Cerebellar nuclear complex (tissue), 1 donor: Measurements from ENCODE around the gene ADAT1.
"Not testable (repeated sequence)": the region's sequence is repeated elsewhere in the genome, so short reads cannot be mapped to it uniquely, and the experiment has no call there.

Experiments used
- DNase-seq, 2 experiments: peaks; one replicate each; lab custom pipeline; 2025; lab: John Stamatoyannopoulos, UW

Gene ADAT1

GRCh38 chr16:75620326-75621169 lies 2.5 kb downstream of the ADAT1 start:
- no peak for DNase-seq

DNA sequence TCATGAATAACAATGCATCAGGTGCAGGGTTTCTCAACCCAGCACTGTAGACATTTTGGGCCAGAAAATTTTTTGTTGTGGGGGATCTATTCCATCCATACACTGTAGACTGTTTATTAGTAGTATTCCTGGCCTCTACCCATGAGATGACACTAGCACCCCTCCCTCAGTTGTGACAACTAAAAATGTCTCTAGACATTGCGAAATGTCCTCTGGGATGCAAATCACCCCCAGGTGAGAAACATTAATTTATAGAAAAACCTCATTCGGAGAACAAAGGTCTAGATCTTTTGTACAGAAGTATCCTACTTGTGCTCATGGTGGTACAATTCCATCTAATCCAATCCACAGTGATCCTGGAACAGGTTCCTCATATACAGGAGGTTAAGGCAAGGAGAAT lies 4.3 kb downstream of the ADAT1 start:
- no peak for DNase-seq

- no peak for DNase-seq
These were observed 6.0 kb downstream of the ADAT1 start for GRCh38 chr16:75617121-75617520.

DNA sequence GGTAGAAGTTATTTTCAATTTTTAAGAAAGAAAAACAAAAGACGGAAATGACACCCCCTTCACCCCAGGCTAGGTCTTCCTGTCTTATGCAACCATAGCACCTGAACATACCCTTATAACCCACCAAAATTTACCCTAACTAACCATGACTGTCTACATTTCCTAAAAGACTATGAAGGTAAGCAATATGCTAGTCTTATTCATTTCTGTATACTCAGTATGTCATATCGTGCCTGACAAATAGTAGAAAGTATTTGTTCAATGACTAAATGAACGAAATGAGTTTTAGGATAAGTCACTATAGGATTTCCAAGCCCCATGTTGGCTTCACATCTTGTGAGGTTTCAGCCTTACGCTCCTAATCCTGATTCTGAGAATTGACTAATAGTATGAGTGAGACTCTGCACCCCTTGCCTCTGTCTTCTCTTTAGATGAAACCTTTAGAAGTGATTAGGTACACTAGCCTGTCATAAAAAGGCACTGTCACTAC lies 6.5 kb downstream of the ADAT1 start:
- no peak for DNase-seq

GRCh38 chr16:75615619-75616018 lies 7.5 kb downstream of the ADAT1 start:
- no peak for DNase-seq

GRCh38 chr16:75614066-75614897 lies 8.8 kb downstream of the ADAT1 start:
- DNase-seq: no peak

DNA sequence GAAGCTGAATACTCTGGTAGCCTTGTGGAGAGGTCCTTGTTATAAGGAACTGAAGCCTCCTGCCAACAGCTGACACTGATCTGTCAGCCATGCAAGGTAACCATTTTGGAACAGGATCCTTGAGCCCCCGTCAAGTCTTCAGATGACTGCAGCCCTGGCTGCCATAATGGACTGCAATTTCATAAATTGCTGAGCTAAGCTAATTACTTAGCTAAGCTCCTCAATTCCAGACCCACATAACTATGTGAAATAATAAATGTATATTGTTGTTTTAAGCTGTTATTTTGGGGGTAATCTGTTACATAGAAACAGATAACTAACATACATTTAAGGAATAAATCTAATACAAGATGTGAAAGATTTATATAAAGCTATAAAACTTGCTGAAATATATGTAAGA lies 16.6 kb downstream of the ADAT1 start:
- DNase-seq: no peak

DNA sequence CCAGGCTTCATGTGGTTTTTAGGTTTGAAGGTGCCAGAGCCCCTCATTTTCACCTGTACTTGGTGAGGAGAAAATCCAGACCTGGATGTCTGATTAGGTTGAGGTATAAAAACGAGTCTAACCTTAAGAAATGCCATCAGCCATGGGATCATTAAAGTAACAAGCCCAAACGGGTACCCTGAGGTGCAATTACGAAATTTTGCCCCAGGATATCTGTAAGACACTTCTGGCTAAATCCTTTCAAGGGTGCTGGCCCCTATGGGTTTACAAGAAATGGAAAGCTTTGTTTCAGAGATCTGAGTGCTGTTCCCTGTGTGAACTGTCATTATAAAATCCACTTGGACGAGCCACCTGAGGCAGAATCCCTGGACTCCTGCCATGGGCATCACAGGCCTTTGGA lies 19.8 kb downstream of the ADAT1 start:
- DNase-seq: no peak

- no peak for DNase-seq
These were observed 23.4 kb downstream of the ADAT1 start for GRCh38 chr16:75599452-75600277.

DNA sequence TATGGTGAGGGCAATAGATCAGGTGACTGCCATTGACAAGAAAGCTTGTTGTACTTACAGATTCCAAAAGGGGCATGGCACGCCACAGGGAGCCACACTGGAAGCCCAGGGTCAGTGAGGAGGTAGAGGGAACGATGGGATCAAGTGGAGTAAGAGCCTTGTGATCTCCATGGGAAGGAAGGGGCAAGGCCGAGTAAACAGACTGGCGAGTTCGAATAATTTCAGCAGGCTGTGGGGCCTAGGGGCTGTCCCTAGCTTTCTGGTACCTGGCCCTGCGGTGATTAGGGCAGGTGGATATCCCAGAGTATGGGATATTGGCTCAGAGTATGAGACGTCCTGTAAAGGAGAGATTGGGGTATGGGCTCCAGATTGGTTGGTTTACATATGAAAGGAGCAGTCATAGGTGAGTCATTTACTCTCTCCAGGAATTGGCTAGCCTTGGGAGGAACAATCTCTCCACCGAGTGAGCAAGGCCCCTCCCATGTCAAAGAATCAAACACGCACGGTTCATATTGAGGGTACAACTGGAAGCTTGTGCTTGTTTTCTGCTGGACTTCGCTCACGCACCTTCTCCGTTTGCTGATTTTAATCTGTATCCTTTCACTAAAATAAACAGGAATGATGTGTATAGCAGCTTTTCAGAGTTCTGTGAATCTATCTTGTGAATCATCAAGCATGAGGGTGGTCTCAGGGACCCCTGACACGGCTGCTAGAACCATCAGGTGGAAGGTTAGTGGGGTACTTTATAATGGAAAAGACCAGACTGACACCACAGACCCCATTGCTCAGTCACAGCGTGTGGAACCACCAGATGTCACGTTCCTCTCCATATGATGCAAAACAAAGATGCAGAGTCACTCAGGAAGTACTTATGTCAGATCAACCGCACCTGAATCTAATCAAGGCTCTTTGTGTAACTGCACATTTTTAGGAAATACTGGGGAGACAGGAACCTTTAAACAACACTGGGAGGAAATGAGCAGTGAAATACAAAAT lies 29.0 kb downstream of the ADAT1 start:
- DNase-seq: no peak

GRCh38 chr16:75593308-75593707 lies 29.8 kb downstream of the ADAT1 start:
- no peak for DNase-seq

DNA sequence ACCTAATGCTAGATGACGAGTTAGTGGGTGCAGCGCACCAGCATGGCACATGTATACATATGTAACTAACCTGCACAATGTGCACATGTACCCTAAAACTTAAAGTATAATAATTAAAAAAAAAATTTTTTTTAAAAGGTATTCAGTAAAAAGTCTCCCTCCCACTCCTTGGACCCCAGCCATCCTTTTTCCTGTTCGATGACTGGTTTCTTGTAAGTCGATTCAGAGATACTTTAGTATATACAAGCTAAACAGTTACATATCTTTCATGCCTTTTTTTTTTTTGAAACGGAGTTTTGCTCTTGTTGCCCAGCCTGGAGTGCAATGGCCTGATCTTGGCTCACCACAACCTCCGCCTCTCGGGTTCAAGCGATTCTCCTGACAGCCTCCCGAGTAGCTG lies 31.2 kb downstream of the ADAT1 start:
- not testable (repeated sequence) for DNase-seq

DNA sequence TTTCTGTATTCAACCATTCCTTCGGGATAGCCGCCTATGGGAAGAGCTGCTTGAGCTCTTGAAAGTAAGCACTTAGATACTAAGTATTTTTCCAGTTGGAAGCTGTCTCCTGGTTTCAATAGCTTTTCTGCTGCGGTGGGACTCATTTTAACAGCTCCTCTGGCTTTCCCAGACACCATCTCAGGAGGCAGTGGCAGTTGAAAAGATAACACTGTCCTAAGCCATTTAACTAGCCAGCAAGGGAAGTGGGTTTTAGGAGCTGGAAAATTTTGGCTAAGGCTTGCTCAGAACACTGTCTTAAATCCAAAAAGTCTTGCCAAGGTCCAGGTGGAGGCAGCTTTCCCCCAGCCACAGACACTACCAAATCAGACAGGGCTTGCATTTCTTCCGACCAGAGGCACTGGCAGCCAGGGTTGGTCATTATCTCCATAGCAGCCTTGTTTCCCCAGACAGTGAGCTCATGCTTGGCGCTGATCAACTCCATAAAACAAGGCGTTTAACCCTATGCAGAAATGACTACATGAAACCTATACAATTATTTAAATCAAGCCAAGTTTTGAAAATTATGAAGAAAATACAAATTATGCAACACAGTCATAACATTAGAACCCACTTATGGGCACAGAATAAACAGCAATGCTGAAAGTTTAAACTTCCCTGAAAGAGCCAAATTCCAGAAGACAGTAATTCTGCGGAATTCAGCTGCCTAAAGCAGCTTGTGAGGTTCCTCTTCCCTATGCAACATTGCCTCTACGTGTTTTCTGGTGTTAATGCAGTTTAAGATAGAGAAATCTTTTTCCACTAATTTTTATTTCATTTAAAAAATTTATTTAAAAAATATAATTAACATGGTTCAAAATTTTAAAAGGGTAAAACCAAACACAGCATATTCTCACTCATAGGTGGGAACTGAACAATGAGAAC lies 31.9 kb downstream of the ADAT1 start:
- DNase-seq: no peak

DNA sequence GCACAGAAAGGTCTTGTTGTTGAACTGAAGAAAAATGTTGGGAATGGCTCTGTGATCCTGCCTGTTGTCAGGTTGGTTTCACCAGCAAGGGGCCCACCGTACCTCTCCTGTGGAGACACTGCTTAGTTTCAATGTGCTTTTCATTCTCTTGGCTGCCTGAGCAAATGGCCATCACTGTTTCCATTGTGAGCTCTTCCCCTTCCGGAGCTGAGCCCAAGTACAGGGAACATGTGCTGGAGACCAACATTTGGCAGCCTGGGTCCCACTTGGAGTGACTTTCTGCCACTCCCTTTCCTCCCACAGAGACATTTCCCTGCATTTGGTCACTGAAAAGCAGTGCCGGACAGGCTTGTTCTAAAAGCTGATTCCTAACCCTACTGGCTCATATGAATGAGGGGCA lies 33.8 kb downstream of the ADAT1 start:
- no peak for DNase-seq

DNA sequence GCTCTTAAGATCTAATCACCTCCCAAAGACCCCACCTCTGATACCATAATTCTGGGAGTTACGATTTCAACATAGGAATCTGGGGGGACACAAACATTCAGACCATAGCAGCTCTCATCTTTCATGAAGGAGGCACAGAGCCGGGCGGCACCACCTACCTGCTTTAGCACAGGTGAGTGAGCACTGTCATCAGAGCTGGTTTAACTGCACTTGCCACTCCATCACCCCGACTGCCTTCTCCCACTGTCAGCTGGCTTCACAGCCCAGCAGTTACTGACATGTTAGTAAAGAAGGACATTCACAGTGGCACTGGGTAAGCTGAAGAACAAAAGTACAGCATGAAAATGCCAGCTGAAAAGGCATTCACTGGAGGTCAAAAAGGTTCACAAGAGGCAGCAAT lies 34.4 kb downstream of the ADAT1 start:
- DNase-seq: no peak

GRCh38 chr16:75584108-75584507 lies 39.0 kb downstream of the ADAT1 start:
- no peak for DNase-seq

DNA sequence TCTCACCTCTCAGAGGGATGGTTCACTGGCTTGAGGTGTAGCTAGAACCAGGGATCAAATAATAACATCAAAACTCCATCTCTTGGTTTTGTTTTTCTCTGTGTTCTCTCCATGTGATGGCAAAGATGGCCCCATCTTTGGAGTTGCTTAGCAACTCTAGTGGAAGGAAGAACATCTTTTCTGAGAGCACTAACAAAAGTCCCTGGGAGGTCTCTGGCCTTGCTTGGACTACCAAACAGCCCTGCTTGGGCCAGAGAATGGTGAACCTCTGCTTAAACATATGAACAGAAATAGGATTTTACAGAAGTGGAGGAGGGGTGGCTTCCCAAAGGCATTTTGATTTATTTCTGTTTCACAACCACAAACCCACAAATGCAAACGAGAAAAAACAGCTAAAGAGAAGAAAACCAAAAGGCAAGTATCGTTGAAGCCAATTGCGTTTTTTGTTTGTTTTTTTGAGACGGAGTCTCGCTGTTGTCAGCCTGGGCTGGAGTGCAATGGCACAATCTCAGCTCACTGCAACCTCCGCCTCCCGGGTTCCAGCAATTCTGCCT lies 43.7 kb downstream of the ADAT1 start:
- DNase-seq: no peak

- no peak for DNase-seq
These were observed 44.4 kb downstream of the ADAT1 start for GRCh38 chr16:75578725-75579124.

- DNase-seq: no peak
These were observed 44.9 kb downstream of the ADAT1 start for GRCh38 chr16:75578212-75578611.
